Thoracic aorta (tissue), 2 donors: ENCODE measurements around the gene PEAK1. TPM values are rescaled to one million over a fixed set of nuclear protein-coding genes. Genes with fewer than 3 reads are reported as not detected.

Experiments used
- ATAC-seq: fragments of 150-250 bp; one replicate; pipeline ENCODE4 v1.8.0; 2017; ENCODE audit warnings: low read depth; ENCODE audit not compliant: insufficient number of reproducible peaks, low FRiP score
- DNase-seq: peaks from one replicate; pipeline ENCODE4 v3.0.0-alpha.2; 2020; ENCODE audit warnings: low spot score
- H3K27ac ChIP-seq, 2 donors: fragments of 200-600 bp; sonication (generic); 1 replicate in 1 of 2; 2 replicates in 1 of 2; pipeline ENCODE4 v1.5.1; 2016; ENCODE audit warnings: mild to moderate bottlenecking in 2 of 2, moderate library complexity in 2 of 2
- H3K27me3 ChIP-seq: fragments of 200-600 bp; sonication (generic); replicated peaks from 2 replicates; pipeline ENCODE4 v1.6.0; 2016; ENCODE audit warnings: mild to moderate bottlenecking; ENCODE audit not compliant: insufficient read depth
- H3K36me3 ChIP-seq: fragments of 200-600 bp; sonication (generic); one replicate; pipeline ENCODE4 v1.5.1; 2016
- H3K4me1 ChIP-seq, 2 donors: fragments of 200-600 bp; sonication (generic); 1 replicate in 1 of 2; 2 replicates in 1 of 2; pipeline versions ENCODE4 v1.5.1 to v1.6.0; 2016; ENCODE audit warnings: low read depth in 2 of 2, mild to moderate bottlenecking in 1 of 2; ENCODE audit not compliant: control insufficient read depth in 1 of 2
- H3K4me3 ChIP-seq: fragments of 200-600 bp; sonication (generic); 2 replicates; pipeline ENCODE4 v1.5.1; 2016; ENCODE audit warnings: mild to moderate bottlenecking
- H3K9me3 ChIP-seq: fragments of 200-600 bp; sonication (generic); 2 replicates; pipeline ENCODE4 v1.5.1; 2016
- CTCF ChIP-seq: fragments of 200-600 bp; sonication (generic); IDR thresholded peaks from one replicate; pipeline ENCODE4 v1.5.1; 2019; ENCODE audit warnings: antibody characterized with exemption
- total RNA-seq, 2 donors: library from RNA; depleted of rRNA; stranded (reverse); fragments of >200 nt; gene quantifications; one replicate each; pipeline versions ENCODE4 v1.1.0 to v1.2.3, GENCODE V29; 2016

PEAK1 gene
- total RNA-seq, 2 donors from 2014 or later, result 94.2 to 95.9 TPM

- Histone ChIP-seq H3K9me3 (no peaks in the 10 kb centered on the region), H3K27ac (no peak overlapping the region), H3K36me3 (no peaks in the 10 kb centered on the region), H3K4me3 (no peak overlapping the region), H3K4me1 (no peaks in the 10 kb centered on the region), H3K27me3 (no peaks in the 10 kb centered on the region)
- TF ChIP-seq CTCF, result no peak
- DNase-seq, result no peak
- ATAC-seq, result no peak
Measured at GRCh38 chr15:77356305-77356704, 63.6 kb downstream of the PEAK1 start.

GRCh38 chr15:77355321-77355720 is 64.6 kb downstream of the PEAK1 start:
- Histone ChIP-seq H3K27me3 (no peaks in the 10 kb centered on the region), H3K27ac (no peak overlapping the region), H3K36me3 (no peaks in the 10 kb centered on the region), H3K4me1 (no peaks in the 10 kb centered on the region), H3K4me3 (no peak overlapping the region), H3K9me3 (no peaks in the 10 kb centered on the region)
- DNase-seq (no peak), ATAC-seq (no peak)
- TF ChIP-seq CTCF, result no peak

- H3K4me1 ChIP-seq, result no peaks in the 10 kb centered on the region
- DNase-seq (no peak), ATAC-seq (no peak)
- no peaks in the 10 kb centered on the region for H3K36me3 ChIP-seq
- H3K9me3 ChIP-seq, result no peaks in the 10 kb centered on the region
- no peak for TF ChIP-seq CTCF
- H3K27me3 ChIP-seq, result no peaks in the 10 kb centered on the region
- no peak overlapping the region for H3K4me3 ChIP-seq
- no peak overlapping the region for H3K27ac ChIP-seq
Measured at GRCh38 chr15:77354063-77354462, 65.8 kb downstream of the PEAK1 start.

GRCh38 chr15:77352887-77353286 is 67.0 kb downstream of the PEAK1 start:
- H3K27ac ChIP-seq, result no peak overlapping the region
- H3K27me3 ChIP-seq, result no peaks in the 10 kb centered on the region
- H3K4me1 ChIP-seq, result no peaks in the 10 kb centered on the region
- no peak for TF ChIP-seq CTCF
- ATAC-seq, result no peak
- H3K9me3 ChIP-seq, result no peaks in the 10 kb centered on the region
- no peaks in the 10 kb centered on the region for H3K36me3 ChIP-seq
- no peak overlapping the region for H3K4me3 ChIP-seq
- DNase-seq, result no peak

- H3K4me3 ChIP-seq, result no peak overlapping the region
- DNase-seq, result no peak
- H3K4me1 ChIP-seq, result peaks cover 0 to 3% of the 10 kb centered on the region in 2 donors
- H3K9me3 ChIP-seq, result no peaks in the 10 kb centered on the region
- TF ChIP-seq CTCF, result no peak
- no peak overlapping the region for H3K27ac ChIP-seq
- no peak for ATAC-seq
- no peaks in the 10 kb centered on the region for H3K27me3 ChIP-seq
- H3K36me3 ChIP-seq, result no peaks in the 10 kb centered on the region
Measured at GRCh38 chr15:77350792-77351191, 69.1 kb downstream of the PEAK1 start.
